Common myeloid progenitor, CD34-positive (primary cell): ENCODE data around the gene STK32B.
"Not testable (repeated sequence)": the region's sequence is repeated elsewhere in the genome, so short reads cannot be mapped to it uniquely, and the experiment has no call there.

Experiments
- CTCF ChIA-PET: fragments of 350-600 bp; sonication (Branson Sonifier 250); formaldehyde crosslinking; loops from one replicate; lab custom pipeline; 2021; ENCODE audit warnings: antibody characterized with exemption; lab: Charles Lee
- POLR2A ChIA-PET: fragments of 350-600 bp; sonication (Branson Sonifier 250); formaldehyde crosslinking; loops from one replicate; lab custom pipeline; 2021; ENCODE audit warnings: antibody characterized with exemption; lab: Charles Lee
- DNase-seq, 3 donors: peaks; one replicate each; pipeline versions ENCODE4 v3.0.0 to v3.0.0-alpha.2; 2013
- H3K27ac ChIP-seq, 2 experiments: 1 replicate in 1 of 2; 2 replicates in 1 of 2; pipeline ENCODE4 v1.7.0; 2013; ENCODE audit warnings: inconsistent platforms in 2 of 2, low read length in 2 of 2, mild to moderate bottlenecking in 2 of 2, low read depth in 1 of 2, moderate library complexity in 1 of 2; ENCODE audit not compliant: severe bottlenecking in 2 of 2, insufficient read depth in 1 of 2, poor library complexity in 1 of 2
- H3K27me3 ChIP-seq, 5 experiments: replicated peaks in 2 of 5; 1 replicate in 3 of 5; 2 replicates in 2 of 5; pipeline versions ENCODE4 v1.6.1 to v1.7.0; 2013; ENCODE audit warnings: low read length in 4 of 5, mild to moderate bottlenecking in 2 of 5, moderate library complexity in 2 of 5, inconsistent platforms in 1 of 5; ENCODE audit not compliant: insufficient read depth in 5 of 5, control insufficient read depth in 4 of 5
- H3K36me3 ChIP-seq, 4 experiments: 1 replicate in 2 of 4; 2 replicates in 2 of 4; pipeline versions ENCODE4 v1.6.1 to v1.7.0; 2013; ENCODE audit warnings: low read length in 3 of 4, control low read depth in 1 of 4, mild to moderate bottlenecking in 1 of 4; ENCODE audit not compliant: control insufficient read depth in 4 of 4, insufficient read depth in 4 of 4
- H3K4me1 ChIP-seq, 4 experiments: 1 replicate in 3 of 4; 2 replicates in 1 of 4; pipeline versions ENCODE4 v1.6.1 to v1.7.1; 2013; ENCODE audit warnings: low read length in 3 of 4, mild to moderate bottlenecking in 3 of 4, control low read depth in 1 of 4, inconsistent platforms in 1 of 4, moderate library complexity in 1 of 4; ENCODE audit not compliant: control insufficient read depth in 4 of 4, insufficient read depth in 4 of 4; ENCODE audit errors: control extremely low read depth in 1 of 4
- H3K4me3 ChIP-seq, 7 experiments: 1 replicate in 4 of 7; 2 replicates in 3 of 7; pipeline versions ENCODE4 v1.5.1 to v1.7.0; 2013; ENCODE audit warnings: mild to moderate bottlenecking in 7 of 7, low read length in 6 of 7, moderate library complexity in 6 of 7, inconsistent platforms in 2 of 7, low read depth in 2 of 7, control low read depth in 1 of 7; ENCODE audit not compliant: insufficient read depth in 4 of 7, control insufficient read depth in 1 of 7; ENCODE audit errors: extremely low read depth in 1 of 7
- H3K9me3 ChIP-seq, 5 experiments: 1 replicate in 4 of 5; 2 replicates in 1 of 5; pipeline versions ENCODE4 v1.6.1 to v1.7.1; 2013; ENCODE audit warnings: low read length in 4 of 5, mild to moderate bottlenecking in 2 of 5, inconsistent platforms in 1 of 5, low read depth in 1 of 5, moderate library complexity in 1 of 5; ENCODE audit not compliant: control insufficient read depth in 4 of 5, insufficient read depth in 2 of 5; ENCODE audit errors: control extremely low read depth in 1 of 5
- WGBS: methylation state at CpG from one replicate; pipeline ENCODE4 v1.1.5; 2013; ENCODE audit not compliant: insufficient coverage; 5-methylcytosine and 5-hydroxymethylcytosine counted together

Gene STK32B

GRCh38 chr4:5435201-5435600 lies 383.9 kb downstream of the STK32B start:
- H3K36me3 ChIP-seq: peaks cover 0 to 2% (median 0%) of the 10 kb centered on the region in 4 experiments
- no peaks in the 10 kb centered on the region for H3K4me1 ChIP-seq
- CTCF ChIA-PET: interaction anchor here (1.0 kb wide), 1 partner anchor 25 kb away, joined by 3 read pairs; no protein-coding TSS in a partner anchor
- H3K27me3 ChIP-seq: no peaks in the 10 kb centered on the region
- POLR2A ChIA-PET: no interaction called here
- no peak overlapping the region for H3K27ac ChIP-seq
- DNase-seq: no peak
- H3K9me3 ChIP-seq: peaks cover 0 to 15% (median 9%) of the 10 kb centered on the region in 5 experiments
- H3K4me3 ChIP-seq: no peak overlapping the region
- 92% methylated on average over 5 of the region's 5 CpGs for WGBS

GRCh38 chr4:5435823-5436222 lies 384.5 kb downstream of the STK32B start:
- Histone ChIP-seq H3K27me3 (no peaks in the 10 kb centered on the region), H3K9me3 (peaks cover 0 to 13% (median 9%) of the 10 kb centered on the region in 5 experiments), H3K4me1 (no peaks in the 10 kb centered on the region), H3K4me3 (no peak overlapping the region), H3K36me3 (peaks cover 0 to 2% (median 0%) of the 10 kb centered on the region in 4 experiments), H3K27ac (no peak overlapping the region)
- WGBS: 71% methylated on average over 4 of the region's 4 CpGs
- CTCF ChIA-PET: no interaction called here
- no peak for DNase-seq
- POLR2A ChIA-PET: no interaction called here

DNA sequence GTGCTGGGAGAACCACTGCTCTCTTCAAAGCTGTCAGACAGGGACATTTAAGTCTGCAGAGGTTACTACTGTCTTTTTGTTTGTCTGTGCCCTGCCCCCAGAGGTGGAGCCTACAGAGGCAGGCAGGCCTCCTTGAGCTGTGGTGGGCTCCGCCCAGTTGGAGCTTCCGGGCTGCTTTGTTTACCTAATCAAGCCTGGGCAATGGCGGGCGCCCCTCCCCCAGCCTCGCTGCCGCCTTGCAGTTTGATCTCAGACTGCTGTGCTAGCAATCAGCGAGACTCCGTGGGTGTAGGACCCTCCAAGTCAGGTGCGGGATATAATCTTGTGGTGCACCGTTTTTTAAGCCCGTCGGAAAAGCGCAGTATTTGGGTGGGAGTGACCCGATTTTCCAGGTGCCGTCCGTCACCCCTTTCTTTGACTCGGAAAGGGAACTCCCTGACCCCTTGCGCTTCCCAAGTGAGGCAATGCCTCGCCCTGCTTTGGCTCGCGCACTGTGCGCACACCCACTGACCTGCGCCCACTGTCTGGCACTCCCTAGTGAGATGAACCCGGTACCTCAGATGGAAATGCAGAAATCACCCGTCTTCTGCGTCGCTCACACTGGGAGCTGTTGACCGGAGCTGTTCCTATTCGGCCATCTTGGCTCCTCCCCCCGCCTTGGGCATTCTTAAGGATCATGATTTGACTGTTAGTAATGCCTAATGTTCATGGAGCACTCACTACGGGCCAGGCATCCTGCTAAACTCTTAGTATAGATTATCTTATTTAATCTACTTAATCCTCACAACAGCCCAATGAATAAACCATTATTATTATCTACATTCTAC lies 392.9 kb downstream of the STK32B start:
- H3K4me3 ChIP-seq, H3K4me1 ChIP-seq, H3K9me3 ChIP-seq, H3K36me3 ChIP-seq, POLR2A ChIA-PET, H3K27me3 ChIP-seq, CTCF ChIA-PET, DNase-seq, H3K27ac ChIP-seq: not testable (repeated sequence)
- WGBS: 46% methylated on average over 4 of the region's 31 CpGs

DNA sequence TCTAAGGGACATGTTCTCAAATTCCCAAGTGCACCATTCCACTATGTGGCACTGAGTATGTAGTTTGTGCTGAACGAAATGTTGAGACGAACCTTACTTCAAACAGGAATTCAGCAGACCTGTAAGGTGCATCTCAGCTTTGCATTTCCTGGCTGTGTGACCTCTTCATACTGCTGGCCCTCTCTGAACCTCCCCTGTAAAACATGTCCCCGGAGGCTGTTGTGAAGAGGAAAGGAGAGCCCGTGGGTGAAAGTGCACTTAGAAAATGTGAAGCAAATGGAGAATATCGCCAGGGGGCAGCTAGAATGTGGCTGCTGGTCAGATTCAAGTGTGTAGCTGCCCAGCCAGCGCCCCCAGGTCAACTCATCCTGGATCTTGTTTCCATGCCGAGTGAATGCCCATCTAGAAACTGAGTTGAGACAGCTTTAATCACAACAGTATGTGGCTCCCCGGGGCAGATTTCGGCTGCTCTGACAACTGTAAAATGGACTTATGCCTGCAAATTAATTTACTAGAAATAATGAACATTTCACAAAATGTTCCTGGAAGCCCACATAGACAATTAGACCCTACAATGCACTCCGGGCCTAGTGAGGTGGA lies 393.7 kb downstream of the STK32B start:
- Histone ChIP-seq H3K4me1 (no peaks in the 10 kb centered on the region), H3K27me3 (no peaks in the 10 kb centered on the region), H3K27ac (no peak overlapping the region), H3K9me3 (no peaks in the 10 kb centered on the region), H3K4me3 (no peak overlapping the region), H3K36me3 (no peaks in the 10 kb centered on the region)
- CTCF ChIA-PET: no interaction called here
- no peak for DNase-seq
- WGBS: 95% methylated on average over 5 of the region's 10 CpGs
- POLR2A ChIA-PET: no interaction called here

GRCh38 chr4:5446595-5447226 lies 395.4 kb downstream of the STK32B start:
- POLR2A ChIA-PET: interaction anchor here (0.7 kb wide), 1 partner anchor 118 kb away, joined by 4 read pairs; no protein-coding TSS in a partner anchor

DNA sequence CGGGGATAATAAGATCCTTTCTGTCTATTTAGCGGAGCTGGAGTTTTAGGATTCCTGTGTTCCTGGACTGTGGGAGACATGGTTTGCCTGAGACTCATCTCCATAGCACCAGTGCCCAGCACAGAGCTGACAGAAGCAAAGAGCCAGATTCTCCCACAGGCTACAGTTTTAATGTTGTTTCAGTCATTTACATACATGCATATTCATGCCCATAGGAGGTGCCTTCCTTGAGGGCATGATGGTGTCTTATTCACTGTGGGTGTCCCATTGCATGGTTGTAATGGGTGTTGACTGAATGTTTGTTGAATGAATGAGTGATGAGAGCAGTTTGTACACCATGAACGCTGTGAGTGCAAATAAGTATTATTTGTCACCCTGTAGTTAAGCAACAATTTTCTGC lies 396.5 kb downstream of the STK32B start:
- Histone ChIP-seq H3K4me1 (no peaks in the 10 kb centered on the region), H3K27ac (no peak overlapping the region), H3K4me3 (no peak overlapping the region), H3K36me3 (no peaks in the 10 kb centered on the region), H3K9me3 (no peaks in the 10 kb centered on the region), H3K27me3 (no peaks in the 10 kb centered on the region)
- POLR2A ChIA-PET: no interaction called here
- no peak for DNase-seq
- CTCF ChIA-PET: interaction anchor here (0.9 kb wide), 1 partner anchor 9 kb away, joined by 3 read pairs; no protein-coding TSS in a partner anchor
- 88% methylated on average over 2 of the region's 3 CpGs for WGBS

More at GRCh38 chr4:5446595-5447226, 395.4 kb downstream of the STK32B start:
- CTCF ChIA-PET: no interaction called here
- no peak overlapping the region for H3K27ac ChIP-seq
- no peaks in the 10 kb centered on the region for H3K9me3 ChIP-seq
- H3K4me3 ChIP-seq: no peak overlapping the region
- H3K36me3 ChIP-seq: no peaks in the 10 kb centered on the region
- WGBS: 89% methylated on average over 15 of the region's 17 CpGs
- no peak for DNase-seq
- no peaks in the 10 kb centered on the region for H3K27me3 ChIP-seq
- H3K4me1 ChIP-seq: no peaks in the 10 kb centered on the region
